ENCODE results near the gene KDM6B. TPM values are rescaled to one million over a fixed set of nuclear protein-coding genes. Genes with fewer than 3 reads are reported as not detected.

KDM6B gene
- total RNA-seq, 2 experiments from 2014 or later: 49.2 to 53.8 TPM

DNA sequence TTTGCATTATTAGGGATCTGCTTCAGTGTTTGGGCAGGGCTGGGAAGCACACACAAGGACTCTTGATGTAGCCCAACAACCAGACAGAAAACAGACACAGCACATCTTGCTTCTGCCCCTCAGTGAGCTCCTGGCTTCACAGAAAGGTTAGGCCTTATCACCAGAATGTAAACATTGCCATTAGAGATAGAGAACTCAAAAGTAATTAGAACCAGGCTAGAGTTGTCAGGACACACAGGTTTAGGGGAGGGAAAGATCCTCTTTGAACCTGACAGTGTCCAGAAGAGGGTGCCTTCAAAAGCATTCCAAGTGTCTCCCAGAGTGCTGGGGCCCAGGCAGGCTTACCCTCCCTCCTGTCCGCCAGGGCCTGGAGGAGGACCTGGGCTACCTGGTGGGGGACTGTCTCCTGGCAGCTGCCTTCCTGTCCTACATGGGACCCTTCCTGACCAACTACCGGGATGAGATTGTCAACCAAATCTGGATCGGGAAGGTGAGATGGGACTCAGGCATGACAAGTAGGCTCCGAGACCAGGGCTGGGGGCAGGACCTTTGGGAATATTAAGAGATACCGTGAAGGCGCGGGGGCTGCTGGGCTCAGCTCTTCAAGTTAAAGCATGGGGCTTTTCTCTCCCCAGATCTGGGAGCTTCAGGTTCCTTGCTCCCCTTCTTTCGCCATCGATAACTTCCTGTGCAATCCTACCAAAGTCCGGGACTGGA, 16.9 kb upstream of the KDM6B start:
- intact Hi-C loops (cut with micrococcal nuclease): loop anchor here (10.0 kb wide), 1 partner anchor 72 kb away; no protein-coding TSS in a partner anchor
- TF ChIP-seq, protein P1, sequence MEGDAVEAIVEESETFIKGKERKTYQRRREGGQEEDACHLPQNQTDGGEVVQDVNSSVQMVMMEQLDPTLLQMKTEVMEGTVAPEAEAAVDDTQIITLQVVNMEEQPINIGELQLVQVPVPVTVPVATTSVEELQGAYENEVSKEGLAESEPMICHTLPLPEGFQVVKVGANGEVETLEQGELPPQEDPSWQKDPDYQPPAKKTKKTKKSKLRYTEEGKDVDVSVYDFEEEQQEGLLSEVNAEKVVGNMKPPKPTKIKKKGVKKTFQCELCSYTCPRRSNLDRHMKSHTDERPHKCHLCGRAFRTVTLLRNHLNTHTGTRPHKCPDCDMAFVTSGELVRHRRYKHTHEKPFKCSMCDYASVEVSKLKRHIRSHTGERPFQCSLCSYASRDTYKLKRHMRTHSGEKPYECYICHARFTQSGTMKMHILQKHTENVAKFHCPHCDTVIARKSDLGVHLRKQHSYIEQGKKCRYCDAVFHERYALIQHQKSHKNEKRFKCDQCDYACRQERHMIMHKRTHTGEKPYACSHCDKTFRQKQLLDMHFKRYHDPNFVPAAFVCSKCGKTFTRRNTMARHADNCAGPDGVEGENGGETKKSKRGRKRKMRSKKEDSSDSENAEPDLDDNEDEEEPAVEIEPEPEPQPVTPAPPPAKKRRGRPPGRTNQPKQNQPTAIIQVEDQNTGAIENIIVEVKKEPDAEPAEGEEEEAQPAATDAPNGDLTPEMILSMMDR (IDR thresholded peaks at IDR 0.05): no peak
- CTCF ChIA-PET: interaction anchor here (0.7 to 2.1 kb wide), 6 partner anchors 17 to 224 kb away, joined by 3 to 5 read pairs (median 4); partner anchors contain the start of gene KDM6B
- POLR2A ChIA-PET: interaction anchor here (0.6 to 0.9 kb wide), 2 partner anchors 26 to 66 kb away, joined by 3 to 5 read pairs; no protein-coding TSS in a partner anchor
- H3K27me3 Mint-ChIP-seq: no peaks in the 10 kb centered on the region
- ATAC-seq: no peak
- no peaks in the 10 kb centered on the region for H3K4me1 Mint-ChIP-seq (ENCODE audit: low read depth)
- H3K27ac Mint-ChIP-seq: no peak overlapping the region
- H3K9me3 Mint-ChIP-seq: no peaks in the 10 kb centered on the region
- no peak overlapping the region for H3K4me3 Mint-ChIP-seq
- no peaks in the 10 kb centered on the region for H3K36me3 Mint-ChIP-seq (ENCODE audit: low read depth)
- no peak for DNase-seq

DNA sequence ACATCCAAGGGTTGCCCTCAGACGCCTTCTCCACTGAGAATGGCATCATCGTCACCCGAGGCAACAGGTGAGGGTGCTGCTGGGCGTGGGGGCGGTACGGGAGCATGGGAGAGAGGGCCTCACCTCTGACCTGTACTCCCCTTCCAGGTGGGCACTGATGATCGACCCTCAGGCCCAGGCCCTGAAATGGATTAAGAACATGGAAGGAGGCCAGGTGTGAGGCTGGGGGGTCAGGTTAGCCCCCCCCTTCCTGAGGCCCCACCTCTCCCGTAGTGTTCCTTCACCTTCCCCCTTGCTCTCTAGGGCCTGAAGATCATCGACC, 16.4 kb upstream of the KDM6B start:
- CTCF ChIA-PET: interaction anchor here (0.9 to 2.1 kb wide), 3 partner anchors 44 to 173 kb away, joined by 3 to 6 read pairs (median 4); no protein-coding TSS in a partner anchor
- DNase-seq (no peak), ATAC-seq (no peak)
- Mint-ChIP-seq H3K4me1 (ENCODE audit: low read depth) (no peaks in the 10 kb centered on the region), H3K9me3 (no peaks in the 10 kb centered on the region), H3K27me3 (no peaks in the 10 kb centered on the region), H3K27ac (no peak overlapping the region), H3K36me3 (ENCODE audit: low read depth) (no peaks in the 10 kb centered on the region), H3K4me3 (no peak overlapping the region)
- TF ChIP-seq, protein P1 (IDR thresholded peaks at IDR 0.05): no peak
- POLR2A ChIA-PET: interaction anchor here (0.9 kb wide), 1 partner anchor 25 kb away, joined by 3 read pairs; no protein-coding TSS in a partner anchor
- intact Hi-C loops (cut with micrococcal nuclease): loop anchor here (10.0 kb wide), 1 partner anchor 73 kb away; no protein-coding TSS in a partner anchor

DNA sequence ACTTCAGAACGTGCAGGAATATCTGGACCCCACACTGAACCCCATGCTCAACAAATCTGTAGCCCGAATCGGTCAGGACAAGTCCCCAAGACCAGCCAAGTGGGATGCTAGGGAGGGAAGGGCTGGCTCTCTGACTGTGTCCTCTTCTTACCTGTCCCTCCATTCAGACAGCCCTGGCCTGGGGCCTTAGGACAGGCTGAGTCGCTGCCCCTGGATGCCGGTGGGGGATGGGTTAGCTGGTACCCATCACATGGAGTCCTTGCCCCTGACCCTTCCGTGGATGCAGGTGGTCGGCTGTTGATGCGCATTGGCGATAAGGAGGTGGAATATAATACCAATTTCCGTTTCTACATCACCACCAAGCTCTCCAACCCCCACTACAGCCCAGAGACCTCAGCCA, 16.0 kb upstream of the KDM6B start:
- ChIA-PET POLR2A (no interaction called here), CTCF (interaction anchor here (0.9 to 2.1 kb wide), 2 partner anchors 75 to 172 kb away, joined by 4 to 6 read pairs; no protein-coding TSS in a partner anchor)
- no peak overlapping the region for H3K27ac Mint-ChIP-seq
- intact Hi-C loops (cut with micrococcal nuclease): loop anchor here (10.0 kb wide), 1 partner anchor 73 kb away; no protein-coding TSS in a partner anchor
- no peak overlapping the region for H3K4me3 Mint-ChIP-seq
- no peaks in the 10 kb centered on the region for H3K4me1 Mint-ChIP-seq (ENCODE audit: low read depth)
- no peaks in the 10 kb centered on the region for H3K9me3 Mint-ChIP-seq
- TF ChIP-seq, protein P1 (IDR thresholded peaks at IDR 0.05): no peak
- DNase-seq (no peak), ATAC-seq (no peak)
- H3K27me3 Mint-ChIP-seq: no peaks in the 10 kb centered on the region
- no peaks in the 10 kb centered on the region for H3K36me3 Mint-ChIP-seq (ENCODE audit: low read depth)

GRCh38 chr17:7818746-7819645, 15.0 kb upstream of the KDM6B start:
- no peaks in the 10 kb centered on the region for H3K36me3 Mint-ChIP-seq (ENCODE audit: low read depth)
- TF ChIP-seq, protein P1 (IDR thresholded peaks at IDR 0.05): no peak
- H3K4me1 Mint-ChIP-seq (ENCODE audit: low read depth): no peaks in the 10 kb centered on the region
- no peak for ATAC-seq
- no peak overlapping the region for H3K4me3 Mint-ChIP-seq
- DNase-seq: no peak
- H3K27me3 Mint-ChIP-seq: no peaks in the 10 kb centered on the region
- ChIA-PET POLR2A (no interaction called here), CTCF (interaction anchor here (0.9 to 2.1 kb wide), 7 partner anchors 16 to 222 kb away, joined by 3 to 6 read pairs (median 4); partner anchors contain the start of gene NAA38)
- H3K9me3 Mint-ChIP-seq: no peaks in the 10 kb centered on the region
- H3K27ac Mint-ChIP-seq: no peak overlapping the region
- intact Hi-C loops (cut with micrococcal nuclease): loop anchor here (10.0 kb wide), 1 partner anchor 74 kb away; no protein-coding TSS in a partner anchor
